ENCODE results near the gene CWH43. TPM values are rescaled to one million over a fixed set of nuclear protein-coding genes. Genes with fewer than 3 reads are reported as not detected.

The CWH43 gene
- total and polyA plus RNA-seq, 2 donors (not counting 1 experiment from before 2014, with no cell fraction given): not detected

- no peak overlapping the region for H3K9ac ChIP-seq (ENCODE audit: low read length)
- H3K4me2 ChIP-seq (replicated peaks; ENCODE audit: low read depth, low read length, poor library complexity, severe bottlenecking): no peak overlapping the region
- no peaks in the 10 kb centered on the region for H3K9me3 ChIP-seq (ENCODE audit: control extremely low read depth in 1 of 3, control insufficient read depth in 2 of 3, insufficient read depth in 1 of 3, low read length in 2 of 3)
- TF ChIP-seq, protein P1, sequence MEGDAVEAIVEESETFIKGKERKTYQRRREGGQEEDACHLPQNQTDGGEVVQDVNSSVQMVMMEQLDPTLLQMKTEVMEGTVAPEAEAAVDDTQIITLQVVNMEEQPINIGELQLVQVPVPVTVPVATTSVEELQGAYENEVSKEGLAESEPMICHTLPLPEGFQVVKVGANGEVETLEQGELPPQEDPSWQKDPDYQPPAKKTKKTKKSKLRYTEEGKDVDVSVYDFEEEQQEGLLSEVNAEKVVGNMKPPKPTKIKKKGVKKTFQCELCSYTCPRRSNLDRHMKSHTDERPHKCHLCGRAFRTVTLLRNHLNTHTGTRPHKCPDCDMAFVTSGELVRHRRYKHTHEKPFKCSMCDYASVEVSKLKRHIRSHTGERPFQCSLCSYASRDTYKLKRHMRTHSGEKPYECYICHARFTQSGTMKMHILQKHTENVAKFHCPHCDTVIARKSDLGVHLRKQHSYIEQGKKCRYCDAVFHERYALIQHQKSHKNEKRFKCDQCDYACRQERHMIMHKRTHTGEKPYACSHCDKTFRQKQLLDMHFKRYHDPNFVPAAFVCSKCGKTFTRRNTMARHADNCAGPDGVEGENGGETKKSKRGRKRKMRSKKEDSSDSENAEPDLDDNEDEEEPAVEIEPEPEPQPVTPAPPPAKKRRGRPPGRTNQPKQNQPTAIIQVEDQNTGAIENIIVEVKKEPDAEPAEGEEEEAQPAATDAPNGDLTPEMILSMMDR (IDR thresholded peaks at IDR 0.05): no peak
- no peak for TF ChIP-seq EZH2 (IDR thresholded peaks at IDR 0.05; ENCODE audit: borderline replicate concordance, insufficient read depth, low read depth, low read length, poor library complexity, severe bottlenecking)
- no peaks in the 10 kb centered on the region for H4K20me1 ChIP-seq (ENCODE audit: control insufficient read depth, insufficient read depth, low read length, poor library complexity, severe bottlenecking)
- no peaks in the 10 kb centered on the region for H3K36me3 ChIP-seq (replicated peaks in 1 of 2; ENCODE audit: control extremely low read depth in 1 of 2, control insufficient read depth in 1 of 2, extremely low read depth in 1 of 2, insufficient read depth in 2 of 2, low read length in 1 of 2)
- H3K4me1 ChIP-seq (ENCODE audit: control insufficient read depth in 2 of 2, insufficient read depth in 2 of 2, low read length in 2 of 2): no peaks in the 10 kb centered on the region
- H3K27me3 Mint-ChIP-seq: peaks cover 31% of the 10 kb centered on the region
- no peaks in the 10 kb centered on the region for H3K79me2 ChIP-seq (ENCODE audit: control insufficient read depth, insufficient read depth, low read length)
- H3K27ac ChIP-seq (ENCODE audit: low read length in 2 of 2): no peak overlapping the region
- intact Hi-C loops (cut with micrococcal nuclease): no loop called here
- H3K27ac Mint-ChIP-seq: no peak overlapping the region
- H2AFZ ChIP-seq (ENCODE audit: insufficient read depth, low read depth, low read length, poor library complexity, severe bottlenecking): no peak overlapping the region
- ChIA-PET CTCF (interaction anchor here (0.6 to 1.2 kb wide), 4 partner anchors 9 to 666 kb away, joined by 3 to 5 read pairs (median 3); no protein-coding TSS in a partner anchor), POLR2A (no interaction called here)
- H3K4me3 Mint-ChIP-seq: no peak overlapping the region
- no peak overlapping the region for H3K4me3 ChIP-seq (ENCODE audit: control extremely low read depth in 1 of 5, extremely low read depth in 1 of 5, insufficient read depth in 1 of 5, low read depth in 2 of 5, low read length in 4 of 5)
- H3K9me3 Mint-ChIP-seq (ENCODE audit: insufficient read depth): no peaks in the 10 kb centered on the region
- ATAC-seq (ENCODE audit: low read depth): no peak
- no peak for DNase-seq
- peaks cover 0 to 15% (median 3%) of the 10 kb centered on the region in 4 experiments for H3K27me3 ChIP-seq (replicated peaks in 1 of 4; ENCODE audit: control extremely low read depth in 1 of 4, control insufficient read depth in 3 of 4, insufficient read depth in 4 of 4, low read length in 3 of 4)
- no peaks in the 10 kb centered on the region for H3K4me1 Mint-ChIP-seq
- WGBS (ENCODE audit: insufficient coverage): 71% methylated on average over 5 of the region's 6 CpGs
Measured at GRCh38 chr4:48944756-48945241, 41.3 kb upstream of the CWH43 start.

DNA sequence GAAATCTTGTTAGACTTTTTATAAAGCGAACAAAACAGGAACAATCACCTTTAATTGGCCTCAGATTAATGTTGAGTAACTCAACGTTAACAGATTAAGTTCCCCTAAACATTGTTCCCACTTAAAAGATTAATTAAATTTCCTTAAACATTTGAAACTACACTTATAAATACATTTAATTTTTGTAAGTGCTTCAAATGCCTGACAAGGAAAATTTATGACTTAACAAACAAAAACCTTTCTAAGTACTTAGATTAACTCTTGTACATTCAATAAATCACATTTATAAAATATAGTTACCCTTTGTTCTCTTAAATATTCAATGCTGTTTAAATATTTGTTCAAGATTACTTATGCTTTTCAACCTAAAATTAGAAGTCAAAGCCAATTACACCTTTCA lies 40.1 kb upstream of the CWH43 start:
- ChIA-PET POLR2A (no interaction called here), CTCF (no interaction called here)
- Histone ChIP-seq H4K20me1 (ENCODE audit: control insufficient read depth, insufficient read depth, low read length, poor library complexity, severe bottlenecking) (no peaks in the 10 kb centered on the region), H3K9ac (ENCODE audit: low read length) (no peak overlapping the region), H3K27me3 (replicated peaks in 1 of 4; ENCODE audit: control extremely low read depth in 1 of 4, control insufficient read depth in 3 of 4, insufficient read depth in 4 of 4, low read length in 3 of 4) (peaks cover 0 to 15% (median 4%) of the 10 kb centered on the region in 4 experiments), H3K9me3 (ENCODE audit: control extremely low read depth in 1 of 3, control insufficient read depth in 2 of 3, insufficient read depth in 1 of 3, low read length in 2 of 3) (no peaks in the 10 kb centered on the region), H2AFZ (ENCODE audit: insufficient read depth, low read depth, low read length, poor library complexity, severe bottlenecking) (no peak overlapping the region), H3K4me1 (ENCODE audit: control insufficient read depth in 2 of 2, insufficient read depth in 2 of 2, low read length in 2 of 2) (no peaks in the 10 kb centered on the region), H3K36me3 (replicated peaks in 1 of 2; ENCODE audit: control extremely low read depth in 1 of 2, control insufficient read depth in 1 of 2, extremely low read depth in 1 of 2, insufficient read depth in 2 of 2, low read length in 1 of 2) (no peaks in the 10 kb centered on the region), H3K4me3 (ENCODE audit: control extremely low read depth in 1 of 5, extremely low read depth in 1 of 5, insufficient read depth in 1 of 5, low read depth in 2 of 5, low read length in 4 of 5) (no peak overlapping the region), H3K27ac (ENCODE audit: low read length in 2 of 2) (no peak overlapping the region), H3K4me2 (replicated peaks; ENCODE audit: low read depth, low read length, poor library complexity, severe bottlenecking) (no peak overlapping the region), H3K79me2 (ENCODE audit: control insufficient read depth, insufficient read depth, low read length) (no peaks in the 10 kb centered on the region)
- DNase-seq (no peak), ATAC-seq (ENCODE audit: low read depth) (no peak)
- no CpG with 5 or more reads among the region's 2 CpGs for WGBS (ENCODE audit: insufficient coverage)
- Mint-ChIP-seq H3K4me3 (no peak overlapping the region), H3K4me1 (no peaks in the 10 kb centered on the region), H3K27me3 (peaks cover 39% of the 10 kb centered on the region), H3K9me3 (ENCODE audit: insufficient read depth) (no peaks in the 10 kb centered on the region), H3K27ac (no peak overlapping the region)
- TF ChIP-seq EZH2 (IDR thresholded peaks at IDR 0.05; ENCODE audit: borderline replicate concordance, insufficient read depth, low read depth, low read length, poor library complexity, severe bottlenecking): no peak
- TF ChIP-seq, protein P1 (IDR thresholded peaks at IDR 0.05): no peak
- intact Hi-C loops (cut with micrococcal nuclease): no loop called here
